Astrocyte (in vitro differentiated cells and primary cell): ENCODE data around the gene REEP6.

ENCODE experiments used
- CTCF ChIP-seq: IDR thresholded peaks from 2 replicates; pipeline ENCODE4 v1.5.1; 2011; ENCODE audit warnings: low read depth, mild to moderate bottlenecking, inconsistent platforms, low read length, moderate library complexity; ENCODE audit not compliant: insufficient read depth
- EZH2 ChIP-seq: IDR thresholded peaks from 2 replicates; pipeline ENCODE4 v1.6.1; 2012; ENCODE audit warnings: mild to moderate bottlenecking, low read length, inconsistent platforms; ENCODE audit not compliant: insufficient read depth

GRCh38 chr19:1459479-1459878 is 31.5 kb upstream of the REEP6 start:
- TF ChIP-seq CTCF, result no peak
- TF ChIP-seq EZH2, result no peak
